ENCODE data around the gene EPB41L2.
"Not testable (repeated sequence)": the region's sequence is repeated elsewhere in the genome, so short reads cannot be mapped to it uniquely, and the experiment has no call there.

EPB41L2 gene

DNA sequence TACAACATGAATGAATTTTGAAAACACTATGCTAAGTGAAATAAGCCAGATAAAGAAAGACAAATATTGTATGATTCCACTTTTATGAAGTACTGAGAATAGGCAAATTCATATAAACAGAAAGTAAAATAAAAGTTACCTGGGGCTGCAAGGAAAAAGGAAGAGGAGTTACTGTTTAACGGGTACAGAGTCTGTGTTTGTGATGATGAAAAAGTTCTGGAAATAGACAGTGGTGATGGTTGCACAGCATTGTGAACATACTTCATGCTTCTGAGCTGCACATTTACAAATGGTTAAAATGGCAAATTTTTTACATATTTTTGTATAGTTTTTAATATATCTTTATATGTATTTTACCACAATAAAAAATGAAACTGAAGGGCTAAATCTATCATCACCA is 29.4 kb downstream of the EPB41L2 start:
- DNase-seq: no peak

DNA sequence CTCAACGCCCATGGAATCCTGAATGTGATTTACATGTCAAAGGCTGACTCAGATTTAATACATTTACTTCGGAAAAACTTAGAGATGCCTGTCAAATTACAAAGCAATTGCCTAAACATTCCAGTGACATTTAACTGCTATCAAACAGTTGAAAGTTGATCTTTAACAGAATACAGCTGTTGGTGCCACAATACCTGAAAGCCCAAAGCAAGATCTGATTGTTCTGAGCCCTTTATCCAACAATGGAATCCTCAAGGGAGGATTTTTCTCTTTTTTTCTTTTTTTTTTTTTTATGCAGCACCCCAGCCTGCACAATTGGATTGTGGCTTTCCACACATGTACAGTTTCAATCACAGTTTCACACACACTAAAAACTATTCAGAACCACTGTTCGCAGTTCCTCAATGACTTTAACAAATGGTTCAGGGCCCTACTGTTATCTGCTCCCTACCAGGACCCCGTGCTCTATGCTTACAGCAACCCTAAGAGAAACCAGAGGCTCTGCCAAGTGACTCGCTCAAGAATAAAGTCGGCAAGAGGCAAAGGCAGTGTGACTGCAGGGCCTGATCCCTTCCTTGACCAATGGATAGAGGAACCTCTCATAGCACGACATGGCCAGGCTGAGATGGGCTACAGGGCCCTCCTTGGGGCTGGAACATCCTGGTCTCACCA is 33.3 kb downstream of the EPB41L2 start:
- no peak for DNase-seq

DNA sequence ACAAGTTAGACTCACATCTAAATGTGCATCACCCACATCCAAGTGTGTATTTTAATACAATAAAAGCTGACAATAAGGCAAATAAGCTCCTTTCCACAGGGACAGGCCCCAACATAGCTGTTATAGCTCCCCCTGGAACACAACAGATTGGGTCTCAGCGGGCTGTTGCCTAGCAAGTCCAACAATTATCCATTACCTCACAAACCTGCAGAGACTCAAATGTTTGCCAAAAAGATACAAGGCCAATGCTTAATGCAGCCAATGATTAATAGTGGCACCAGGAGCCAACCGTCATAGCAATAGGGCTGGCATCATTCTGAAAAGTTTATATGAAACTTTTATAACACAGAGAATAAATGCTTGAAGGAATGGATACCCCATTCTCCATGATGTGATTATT is 35.7 kb downstream of the EPB41L2 start:
- no peak for DNase-seq

DNA sequence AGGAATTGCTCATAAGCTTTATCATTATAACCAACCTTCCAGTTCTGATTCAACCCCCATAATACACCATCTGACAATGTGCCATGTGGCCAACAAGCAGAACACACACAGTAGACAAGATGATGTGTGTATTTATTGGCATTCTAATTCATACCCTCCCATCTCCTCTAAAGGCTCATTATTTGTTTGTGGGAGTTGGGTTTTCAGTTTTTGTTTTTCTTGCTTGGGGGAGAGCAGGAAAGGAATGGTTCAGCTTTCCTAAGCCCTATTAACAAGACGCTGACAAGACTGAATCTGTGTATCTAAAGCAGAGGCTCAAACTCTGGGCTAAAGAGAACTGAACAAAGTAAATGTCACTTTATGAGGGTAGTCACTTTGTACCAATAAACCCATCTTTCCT is 36.8 kb downstream of the EPB41L2 start:
- no peak for DNase-seq

DNA sequence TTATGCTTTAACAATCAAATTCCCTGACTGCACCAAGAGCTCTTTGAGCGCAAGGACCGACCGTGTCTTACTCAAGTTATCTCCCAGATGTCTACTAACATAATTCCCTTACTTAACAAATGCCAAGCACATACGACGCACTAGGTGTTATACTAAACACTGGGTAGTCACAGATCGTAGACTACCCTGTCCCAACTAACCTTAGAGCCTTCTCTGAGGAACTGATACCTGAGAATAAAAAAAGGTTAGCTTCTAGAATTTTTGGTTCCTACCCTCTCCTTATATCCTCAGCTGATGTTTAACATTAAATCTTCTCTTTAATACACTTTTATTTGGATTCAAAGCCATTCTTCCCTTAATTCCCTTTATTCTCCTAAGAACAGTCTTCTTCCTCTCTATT is 38.5 kb downstream of the EPB41L2 start:
- no peak for DNase-seq

DNA sequence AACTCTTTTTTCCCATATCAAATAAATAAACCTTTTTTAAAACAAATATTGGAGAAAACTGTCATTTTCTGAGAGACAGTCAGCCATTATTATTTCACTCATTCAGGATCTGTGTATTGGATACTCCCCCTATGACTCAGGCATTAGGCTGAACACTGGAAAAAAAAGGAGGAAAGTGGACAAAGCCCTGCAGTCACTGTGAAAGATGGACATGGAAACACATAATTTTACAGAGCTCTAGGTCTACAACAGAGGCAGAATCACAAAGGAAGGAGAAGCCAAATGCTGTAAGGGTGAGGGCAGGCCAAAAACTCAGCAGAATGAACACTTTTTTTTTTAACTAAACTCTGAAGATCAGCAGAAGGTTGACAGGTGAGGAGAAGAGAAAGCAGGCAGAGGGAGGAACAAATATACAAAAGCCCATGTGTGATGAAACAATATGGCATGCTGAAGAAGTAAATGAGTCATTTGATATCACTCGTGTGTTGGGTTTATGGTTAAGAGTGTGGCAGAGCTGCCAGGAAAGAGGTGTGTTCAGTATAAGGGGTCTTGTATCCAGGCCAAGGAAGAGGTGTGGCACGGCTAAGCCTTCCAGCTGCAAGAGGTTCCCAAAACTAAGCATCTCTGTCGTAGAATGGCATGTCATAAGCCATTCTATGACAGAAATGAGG is 39.1 kb downstream of the EPB41L2 start:
- no peak for DNase-seq

DNA sequence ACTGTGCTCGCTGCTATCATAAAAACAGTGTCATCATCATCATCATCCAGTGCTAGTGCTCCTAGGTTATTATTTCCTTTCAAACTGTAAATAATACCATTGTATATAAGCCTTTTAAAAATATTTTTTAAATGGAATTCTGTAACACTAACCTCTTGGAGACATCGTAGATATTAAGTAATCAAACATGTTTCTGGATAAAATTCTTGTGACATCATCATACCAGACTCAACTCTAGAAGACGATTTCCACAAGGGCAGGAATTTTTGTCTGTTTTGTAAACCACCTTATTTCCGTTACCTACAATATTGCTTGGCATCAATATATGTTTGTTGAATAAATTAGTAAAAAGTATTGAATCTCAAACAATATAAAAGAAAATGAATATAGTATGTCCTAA is 40.4 kb downstream of the EPB41L2 start:
- no peak for DNase-seq

DNA sequence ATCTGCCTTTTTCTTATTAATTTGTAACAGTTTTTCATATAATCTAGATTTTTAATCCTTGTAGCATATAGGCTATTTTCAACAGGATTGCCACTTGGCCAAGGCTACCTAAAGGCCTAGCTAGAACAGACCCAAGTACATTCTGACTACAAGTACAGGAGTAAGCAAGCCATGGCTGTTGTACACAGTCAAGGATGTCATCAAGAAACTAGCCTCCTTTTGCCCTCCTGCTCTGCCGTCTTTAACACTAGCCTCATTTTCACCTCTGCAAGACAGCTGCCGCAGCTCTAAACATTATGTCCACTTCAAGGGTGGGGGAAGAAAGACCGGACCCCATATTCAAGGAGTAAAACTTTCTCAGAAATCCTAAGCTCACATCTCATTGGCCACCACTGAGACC is 45.1 kb downstream of the EPB41L2 start:
- DNase-seq: no peak

DNA sequence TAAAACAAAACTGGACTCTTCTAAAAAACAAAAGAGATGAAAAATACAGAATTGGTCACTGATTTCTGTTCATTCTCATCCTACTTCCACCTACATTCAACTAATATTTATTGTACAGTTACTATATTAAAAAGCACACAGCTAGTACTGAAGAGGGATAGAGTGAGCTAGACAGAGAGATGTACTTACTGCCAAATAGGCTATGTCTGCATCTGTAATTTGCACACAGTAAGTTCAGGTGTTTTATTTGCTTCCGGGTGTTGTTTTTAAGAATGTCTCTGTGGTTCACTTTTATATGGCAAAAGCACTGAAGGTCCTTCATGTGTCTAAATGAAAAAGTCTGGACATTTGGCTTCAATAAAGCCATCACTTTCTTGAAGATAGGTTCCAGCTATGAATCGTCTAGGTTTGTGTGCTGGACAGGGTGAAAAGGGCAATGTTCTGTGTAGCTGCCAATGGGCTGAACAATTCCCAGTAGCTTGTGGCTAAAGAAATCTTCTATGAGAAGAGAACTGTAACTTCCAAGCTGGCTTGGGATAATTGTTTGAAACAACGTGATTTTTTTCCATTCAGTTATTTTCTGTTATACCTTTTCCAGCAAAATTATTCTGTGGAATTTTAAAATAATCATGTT is 47.3 kb downstream of the EPB41L2 start:
- no peak for DNase-seq

DNA sequence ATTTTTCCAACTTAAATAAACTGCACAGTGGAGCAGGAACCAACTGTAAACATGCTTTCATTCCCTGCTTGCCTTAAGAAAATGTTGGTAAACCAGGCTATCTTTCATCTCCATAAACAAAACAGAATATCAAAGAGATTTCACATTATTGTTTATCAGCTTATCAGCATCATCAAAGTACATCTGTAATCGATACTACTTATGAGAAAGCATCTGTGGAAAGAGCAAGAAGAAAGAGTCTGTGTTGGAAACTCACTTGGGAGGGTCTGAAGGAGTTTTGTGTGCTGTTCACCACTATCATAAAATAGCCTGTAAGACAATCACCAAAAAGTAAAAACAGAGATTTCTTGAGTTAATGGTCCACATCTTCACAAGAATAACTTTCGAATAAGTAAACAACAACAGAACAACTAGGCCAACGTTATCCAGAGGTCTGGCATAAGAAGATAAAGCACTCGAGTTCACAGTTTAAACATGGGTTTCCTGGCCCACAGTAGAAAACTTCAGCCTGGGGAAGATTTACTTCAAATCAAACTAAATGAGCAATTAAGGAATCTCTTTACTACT is 47.9 kb downstream of the EPB41L2 start:
- no peak for DNase-seq

DNA sequence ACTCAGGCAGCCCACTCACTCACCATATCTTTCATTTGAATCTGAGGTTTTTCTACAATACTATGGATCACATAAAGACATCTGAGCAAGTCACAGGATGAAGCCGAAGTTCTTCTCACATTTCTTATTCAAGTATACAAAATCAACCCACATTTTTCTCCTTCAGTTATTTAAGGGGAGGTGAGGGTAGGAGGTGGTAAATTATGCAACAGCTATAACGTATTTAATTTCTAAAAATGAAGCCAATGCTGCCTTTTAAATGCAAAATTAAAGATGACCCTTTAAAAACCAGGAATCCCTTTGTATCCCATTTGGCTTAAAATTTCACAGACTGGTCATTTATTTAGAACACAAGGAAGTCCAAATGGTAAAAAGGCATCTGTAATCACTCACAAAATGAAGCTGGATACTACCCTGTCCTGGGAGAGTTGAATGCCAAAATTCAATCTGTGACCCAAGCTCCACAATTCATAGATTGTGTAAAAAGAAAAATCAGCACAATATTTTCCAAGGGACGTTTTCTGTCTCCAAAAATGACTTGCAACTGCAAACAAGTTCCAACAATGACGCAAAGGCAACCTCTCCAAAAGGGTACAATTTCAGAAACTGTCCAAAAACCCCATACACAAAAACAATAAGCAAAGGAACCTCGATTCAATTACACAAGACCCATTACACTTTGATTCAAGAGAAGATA is 48.8 kb downstream of the EPB41L2 start:
- no peak for DNase-seq

DNA sequence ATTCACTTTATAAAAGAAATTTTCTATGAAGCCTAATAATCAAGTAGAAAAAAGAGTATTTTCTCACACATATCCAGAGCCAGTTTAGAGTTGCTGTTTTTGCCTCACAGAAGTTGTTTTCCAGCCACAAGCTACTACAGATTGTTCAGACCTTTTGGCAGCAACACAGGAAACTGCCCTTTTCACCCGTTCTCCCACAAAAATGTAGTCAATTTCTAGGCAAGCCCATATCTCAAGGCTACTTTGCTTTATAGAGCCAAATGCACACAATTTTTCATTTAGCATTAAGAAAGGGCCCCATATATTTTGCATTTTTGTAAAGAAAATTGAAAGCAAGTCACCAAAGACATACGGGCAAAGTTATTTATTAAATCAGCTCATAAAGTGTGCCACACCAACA is 49.5 kb downstream of the EPB41L2 start:
- no peak for DNase-seq

DNA sequence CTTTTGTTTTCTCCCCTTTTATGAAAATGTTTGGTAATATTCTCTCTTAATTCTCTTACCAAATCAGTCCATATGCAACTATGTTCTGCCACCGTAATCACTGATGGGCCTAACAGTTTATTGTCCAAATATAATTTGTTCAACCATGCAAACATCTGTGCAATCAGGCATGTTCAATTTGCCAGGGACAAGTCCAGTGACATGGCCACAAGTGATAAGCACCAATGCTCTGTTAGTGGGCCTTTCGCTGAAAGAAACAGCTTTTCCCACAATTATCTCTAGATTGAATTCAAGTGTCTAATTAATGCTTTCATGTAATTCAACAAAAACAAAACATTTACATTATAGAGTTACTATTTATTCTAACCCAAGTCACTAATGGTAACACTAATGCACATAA is 53.3 kb downstream of the EPB41L2 start:
- DNase-seq: no peak

DNA sequence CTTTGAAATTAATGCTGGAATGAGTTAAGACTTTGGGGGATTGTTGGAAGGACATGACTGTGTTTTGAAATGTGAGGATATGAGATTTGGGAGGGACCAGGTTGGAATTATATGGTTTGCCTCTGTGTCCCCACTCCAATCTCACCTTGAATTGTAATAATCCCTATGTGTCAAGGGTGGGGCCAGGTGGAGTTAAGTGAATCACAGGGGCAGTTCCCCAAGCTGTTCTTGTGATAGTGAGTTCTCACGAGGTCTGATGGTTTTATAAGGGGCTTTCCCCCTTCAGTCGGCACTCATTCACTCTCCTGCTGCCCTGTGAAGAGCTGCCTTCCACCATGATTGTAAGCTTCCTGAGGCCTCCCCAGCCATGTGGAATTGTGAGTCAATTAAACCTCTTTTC is 54.1 kb downstream of the EPB41L2 start:
- not testable (repeated sequence) for DNase-seq

DNA sequence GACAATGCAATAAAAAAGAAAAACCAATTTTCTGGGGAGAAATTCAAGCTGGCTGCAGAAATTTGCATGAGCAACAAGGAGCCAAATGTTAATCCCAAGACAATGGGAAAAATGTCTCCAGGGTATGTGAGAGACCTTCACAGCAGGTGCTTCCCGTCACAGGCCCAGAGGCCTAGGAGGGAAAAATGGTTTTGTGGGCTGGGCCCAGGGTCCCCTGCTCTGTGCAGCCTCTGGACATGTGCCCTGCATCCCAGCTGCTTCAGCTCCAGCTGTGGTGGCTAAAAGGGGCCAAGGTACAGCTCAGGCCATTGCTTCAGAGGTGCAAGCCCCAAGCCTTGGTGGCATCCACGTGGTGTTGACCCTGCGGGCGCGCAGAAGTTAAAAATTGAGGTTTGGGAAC is 55.1 kb downstream of the EPB41L2 start:
- not testable (repeated sequence) for DNase-seq

DNA sequence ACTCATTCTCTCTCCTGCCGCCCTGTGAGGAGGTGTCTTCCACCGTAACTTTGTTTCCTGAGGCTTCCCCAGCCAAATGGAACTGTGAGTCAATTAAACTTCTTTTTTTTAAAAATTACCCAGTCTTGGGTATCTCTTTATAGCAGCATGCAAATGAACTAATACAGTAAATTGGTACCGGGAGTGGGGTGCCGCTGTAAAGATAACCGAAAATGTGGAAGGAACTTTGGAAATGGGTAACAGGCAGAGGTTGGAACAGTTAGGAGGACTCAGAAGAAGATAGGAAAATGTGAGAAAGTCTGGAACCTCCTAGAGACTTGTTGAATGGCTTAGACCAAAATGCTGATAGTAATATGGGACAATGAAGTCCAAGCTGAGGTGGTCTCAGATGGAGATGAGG is 55.8 kb downstream of the EPB41L2 start:
- DNase-seq: no peak

DNA sequence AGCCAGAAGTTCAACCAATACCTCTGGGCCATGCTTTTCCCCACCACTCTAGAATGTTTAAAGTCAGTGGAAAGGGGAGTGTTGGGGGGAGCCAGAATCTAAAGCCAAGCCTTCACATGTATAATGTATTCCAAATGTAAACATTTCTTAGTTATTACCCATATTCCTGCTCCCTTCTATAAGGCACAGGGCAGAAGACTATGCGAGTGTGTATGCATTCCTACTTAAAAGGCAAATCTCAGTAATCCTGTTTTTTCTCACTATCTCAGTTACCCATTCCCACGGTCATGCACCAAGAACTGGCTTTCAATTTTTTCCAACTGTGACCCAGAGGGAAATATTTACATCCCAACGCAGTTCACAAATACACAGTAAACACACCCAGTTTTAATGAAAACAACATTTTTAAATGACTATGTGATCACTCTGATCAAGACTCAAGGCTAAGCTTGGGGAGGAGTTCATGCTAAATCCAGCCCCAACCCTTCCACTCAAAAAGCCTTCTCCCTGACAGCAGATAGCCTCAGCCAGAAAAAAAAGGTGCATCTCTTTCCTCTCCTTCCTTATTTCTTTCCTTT is 57.5 kb downstream of the EPB41L2 start:
- no peak for DNase-seq

DNA sequence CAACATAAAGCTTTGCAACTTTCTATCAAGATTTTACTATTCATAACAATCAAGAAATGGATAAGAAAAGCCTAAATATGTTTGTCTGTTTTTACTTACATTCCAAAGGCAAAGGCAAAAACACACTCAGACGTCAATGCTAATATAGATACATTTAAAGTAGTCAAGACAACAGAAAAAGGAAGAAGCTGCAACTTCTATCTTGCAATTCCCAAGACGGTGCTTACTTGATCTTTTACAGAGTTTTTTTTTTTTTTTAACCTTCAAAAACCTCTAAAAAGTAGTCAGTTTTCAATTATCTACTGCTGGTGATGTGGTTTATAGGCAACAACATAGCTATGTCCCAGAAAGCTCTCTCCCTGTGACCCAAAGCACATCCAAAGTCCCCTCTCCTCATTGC is 58.1 kb downstream of the EPB41L2 start:
- no peak for DNase-seq

DNA sequence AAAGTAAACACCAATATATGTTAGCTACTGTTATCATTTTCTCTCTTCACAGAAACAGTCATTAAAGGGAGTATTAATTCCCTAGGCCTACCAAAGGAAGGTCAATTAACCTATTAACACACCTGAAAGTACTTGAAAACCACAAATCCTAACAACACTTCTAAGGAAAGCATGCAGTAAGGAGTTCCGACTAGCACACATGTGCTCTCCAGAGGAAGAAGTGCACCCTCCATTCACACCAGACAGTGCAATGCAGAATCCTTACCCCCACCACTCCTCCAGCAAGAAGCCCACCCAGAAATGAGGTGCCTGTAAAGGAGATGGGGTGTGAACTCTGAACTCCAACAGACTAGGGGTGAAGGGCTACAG is 58.7 kb downstream of the EPB41L2 start:
- DNase-seq: no peak

DNA sequence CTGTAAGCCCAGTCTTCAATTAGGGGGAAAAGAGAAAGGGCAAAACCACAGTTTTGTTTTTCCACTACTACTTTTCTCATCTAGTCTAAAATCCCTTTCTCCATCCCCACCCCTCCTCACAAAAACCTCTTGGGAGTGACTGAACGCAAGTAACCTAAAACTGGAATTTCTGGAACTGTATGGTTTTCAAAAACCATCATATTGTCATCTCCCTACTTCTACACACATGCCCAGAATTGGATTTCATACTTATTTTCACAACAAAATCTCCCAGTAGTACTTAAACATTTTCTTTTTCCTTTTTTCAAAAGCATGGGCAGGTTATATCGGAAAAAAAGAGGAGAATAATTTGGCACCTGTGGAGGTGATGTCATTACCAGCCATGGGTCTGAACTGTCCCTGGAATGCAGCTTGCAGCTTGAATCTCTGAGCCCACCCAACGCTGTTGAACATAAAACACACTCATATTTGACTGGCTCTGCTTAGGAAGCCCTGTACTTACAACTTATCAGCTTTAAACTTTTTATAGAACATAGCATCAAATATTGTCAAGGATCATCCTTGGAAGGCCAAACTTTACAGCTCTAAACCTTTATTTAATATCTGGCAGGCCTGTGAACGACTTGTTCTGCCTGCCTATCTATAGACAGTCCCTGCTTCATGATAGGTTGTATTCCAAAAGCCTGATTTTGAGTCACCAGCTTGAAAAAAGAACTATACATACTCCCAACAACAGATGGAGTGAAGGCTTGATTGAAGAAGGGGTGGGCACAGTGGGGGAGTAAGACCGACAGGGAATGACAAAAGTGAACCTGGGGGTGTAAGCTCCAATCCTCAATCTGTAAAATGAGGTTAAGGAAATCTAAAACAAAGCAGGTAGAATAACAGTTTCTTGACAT is 59.3 kb downstream of the EPB41L2 start:
- DNase-seq: no peak

DNA sequence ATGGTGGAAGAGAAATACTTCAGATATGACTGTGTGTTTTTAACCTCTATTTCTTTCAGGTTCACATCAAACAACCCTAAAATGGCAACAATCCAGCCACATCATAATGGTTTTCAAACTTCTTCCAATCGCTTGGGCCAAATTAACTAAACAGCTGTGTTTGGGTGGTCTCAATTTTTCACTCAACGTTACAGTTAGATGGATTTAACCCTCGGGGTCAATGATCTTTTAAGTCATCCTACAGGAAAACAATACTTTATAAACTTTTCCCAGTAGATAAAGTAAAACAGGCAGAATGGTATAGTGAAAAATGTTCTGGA is 60.4 kb downstream of the EPB41L2 start:
- no peak for DNase-seq

DNA sequence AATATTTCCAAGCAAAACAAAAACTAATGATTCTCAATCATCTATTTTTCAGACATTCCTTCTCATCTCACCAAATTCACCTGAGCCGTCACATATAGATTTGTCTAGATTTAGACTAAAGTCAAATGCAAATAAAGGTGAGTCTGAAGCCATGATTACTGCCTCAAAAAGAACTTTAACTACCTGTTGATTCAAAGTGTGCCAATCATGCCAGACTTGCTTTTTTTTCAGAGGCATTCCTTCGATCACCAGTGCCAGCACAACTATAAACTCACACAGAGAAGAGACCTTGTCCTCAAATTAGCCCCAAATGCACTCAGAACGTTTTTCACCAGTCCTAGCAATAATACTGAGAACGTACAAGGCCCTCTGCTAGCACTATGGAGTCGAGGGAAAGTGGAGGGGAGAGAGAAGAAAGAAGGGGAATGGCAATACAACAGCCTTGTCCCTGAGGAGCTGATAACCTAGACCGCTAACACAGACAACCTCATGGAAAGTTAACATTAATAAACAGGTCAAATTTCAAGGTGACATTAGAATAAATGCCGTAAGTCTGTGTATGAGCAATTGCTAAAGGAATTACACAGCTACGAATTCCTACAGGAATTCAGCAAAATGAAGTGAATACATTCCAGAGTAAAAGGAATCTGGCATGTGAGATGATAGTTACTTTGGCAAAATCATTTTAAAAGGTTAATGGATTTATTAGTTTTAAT is 60.9 kb downstream of the EPB41L2 start:
- DNase-seq: no peak

Measured in activated effector memory CD4-positive, alpha-beta T cell treated with Interleukin-2 at 50 U/mL for 16 hours (primary cell).